GM12878 (cell line): ENCODE measurements around the gene PLEKHG4B. TPM values are rescaled to one million over a fixed set of nuclear protein-coding genes. Genes with fewer than 3 reads are reported as not detected.

Experiments
- ATAC-seq: fragments of 200-7000 bp; cut with Tn5 transposase; 3 replicates; pipeline ENCODE4 v1.9.1; 2020; ENCODE audit warnings: mild to moderate bottlenecking, moderate library complexity
- BruUV-seq: library from RNA; stranded (reverse); fragments of 400-500 nt; replicated peaks from 2 replicates; lab custom pipeline; 2021; lab: Mats Ljungman, UMichigan
- CTCF ChIA-PET: fragments of 300-600 bp; sonication (Branson Sonifier 250); formaldehyde crosslinking; extraction: SDS; loops from one replicate; lab custom pipeline; 2021; ENCODE audit warnings: inconsistent platforms; lab: Yijun Ruan, JAX
- POLR2A ChIA-PET: fragments of 350-600 bp; formaldehyde crosslinking; extraction: SDS; loops from one replicate; lab custom pipeline; 2021; ENCODE audit warnings: inconsistent platforms; lab: Charles Lee
- RAD21 ChIA-PET: fragments of 300-600 bp; sonication (Branson Sonifier 250); formaldehyde crosslinking; loops from one replicate; lab custom pipeline; 2023; ENCODE audit warnings: antibody characterized with exemption; ENCODE audit not compliant: unreplicated experiment; lab: Charles Lee
- SMC1A ChIA-PET: fragments of 300-600 bp; sonication (Branson Sonifier 250); formaldehyde crosslinking; loops from one replicate; lab custom pipeline; 2023; ENCODE audit not compliant: unreplicated experiment, uncharacterized antibody; lab: Charles Lee
- DNase-seq: peaks from one replicate; pipeline ENCODE4 v3.0.0-alpha.2; 2011; ENCODE audit warnings: low read depth, low spot score
- FAIRE-seq: peaks from 3 replicates; lab custom pipeline; 2011; peaks lifted over from hg19 to GRCh38; lab: Jason Lieb, UNC
- H2AFZ ChIP-seq: 2 replicates; pipeline ENCODE4 v1.6.0; 2011; ENCODE audit warnings: low read depth, low read length, control low read depth; ENCODE audit not compliant: control insufficient read depth
- H3K27ac ChIP-seq: 2 replicates; pipeline ENCODE4 v1.5.1; 2011; ENCODE audit warnings: control low read depth; ENCODE audit not compliant: control insufficient read depth, insufficient read depth
- H3K27me3 ChIP-seq, 2 experiments: replicated peaks in 1 of 2; 2 replicates each; pipeline versions ENCODE4 v1.6.0 to v1.6.1; 2011; ENCODE audit warnings: low read length in 1 of 2; ENCODE audit not compliant: control insufficient read depth in 2 of 2, insufficient read depth in 2 of 2
- H3K36me3 ChIP-seq, 2 experiments: 2 replicates each; pipeline ENCODE4 v1.5.1; 2011; ENCODE audit warnings: low read length in 1 of 2; ENCODE audit not compliant: control insufficient read depth in 2 of 2, insufficient read depth in 2 of 2
- H3K4me1 ChIP-seq: 2 replicates; pipeline ENCODE4 v1.6.1; 2011; ENCODE audit warnings: mild to moderate bottlenecking, low read length, moderate library complexity, mixed read lengths; ENCODE audit not compliant: control insufficient read depth, insufficient read depth
- H3K4me2 ChIP-seq: 2 replicates; pipeline ENCODE4 v1.6.0; 2011; ENCODE audit warnings: control low read depth; ENCODE audit not compliant: control insufficient read depth, insufficient read depth
- H3K4me3 ChIP-seq: fragments of 200-600 bp; sonication (generic); 2 replicates; pipeline ENCODE4 v1.5.1; 2016
- H3K79me2 ChIP-seq: 2 replicates; pipeline ENCODE4 v1.6.0; 2011; ENCODE audit warnings: low read length; ENCODE audit not compliant: control insufficient read depth, insufficient read depth
- H3K9ac ChIP-seq: 2 replicates; pipeline ENCODE4 v1.8.0; 2011; ENCODE audit warnings: low read length, control low read depth, mixed read lengths; ENCODE audit not compliant: control insufficient read depth, insufficient read depth
- H3K9me3 ChIP-seq: replicated peaks from 3 replicates; pipeline ENCODE4 v1.5.1; 2011; ENCODE audit warnings: mild to moderate bottlenecking, low read length; ENCODE audit not compliant: control insufficient read depth, insufficient read depth
- H4K20me1 ChIP-seq: 2 replicates; pipeline ENCODE4 v1.6.0; 2011; ENCODE audit not compliant: control insufficient read depth, insufficient read depth
- GABPA ChIP-seq: IDR thresholded peaks from 2 replicates; pipeline ENCODE4 v1.6.1; 2014; ENCODE audit warnings: antibody characterized with exemption, low read depth, mild to moderate bottlenecking, inconsistent platforms
- HDGF ChIP-seq: fragments of 450-650 bp; IDR thresholded peaks from 2 replicates; pipeline ENCODE4 v1.6.1; 2016; ENCODE audit warnings: antibody characterized with exemption
- KAT2A ChIP-seq: conservative IDR thresholded peaks from 2 replicates; pipeline ENCODE4 v1.6.1; 2011; ENCODE audit warnings: low read depth, low read length; ENCODE audit not compliant: control insufficient read depth
- POLR2A ChIP-seq: IDR thresholded peaks from 2 replicates; pipeline ENCODE4 v1.6.1; 2011; ENCODE audit warnings: low read depth, mild to moderate bottlenecking, low read length
- RAD21 ChIP-seq: IDR thresholded peaks from 2 replicates; pipeline ENCODE4 v1.6.1; 2011; ENCODE audit warnings: mild to moderate bottlenecking, low read depth, low read length, moderate library complexity; ENCODE audit not compliant: insufficient read depth
- RFX5 ChIP-seq: IDR thresholded peaks from 2 replicates; pipeline ENCODE4 v1.6.1; 2011; ENCODE audit warnings: low read depth, low read length, improper control_type of control experiment
- RUNX3 ChIP-seq: IDR thresholded peaks from 2 replicates; pipeline ENCODE4 v1.6.1; 2012; ENCODE audit warnings: low read length, inconsistent platforms
- SMARCA5 ChIP-seq: fragments of 450-650 bp; IDR thresholded peaks from 2 replicates; pipeline ENCODE4 v1.6.1; 2017; ENCODE audit warnings: mild to moderate bottlenecking
- SREBF1 ChIP-seq: IDR thresholded peaks from 2 replicates; pipeline ENCODE4 v1.6.1; 2012; ENCODE audit warnings: mild to moderate bottlenecking, low read length
- WGBS: methylation state at CpG from one replicate; pipeline ENCODE4 v1.1.6; 2016; ENCODE audit warnings: low lambda C conversion rate; ENCODE audit not compliant: insufficient replicate concordance, insufficient coverage; ENCODE audit errors: missing lambda C conversion rate; 5-methylcytosine and 5-hydroxymethylcytosine counted together
- in situ Hi-C: fragments of 300-500 bp; cut with MboI; formaldehyde crosslinking; loops from 9 replicates; pipeline ENCODE4 v1.14.3; 2018; ENCODE audit warnings: mixed read lengths
- intact Hi-C: fragments of 100-400 bp; cut with micrococcal nuclease; formaldehyde crosslinking; loops from one replicate; pipeline ENCODE4 v1.14.2; 2022; ENCODE audit not compliant: unreplicated experiment
- polyA plus RNA-seq, 11 experiments: library from polyadenylated mRNA; depleted of rRNA in 4 of 11; unstranded in 6 of 11; stranded (reverse) in 5 of 11; fragments of >200 nt; fragmentation: Nextera tagmentation in 4 of 11; fragmentation: Illumina TruSeq in 1 of 11; extraction: Ambion mirVana in 4 of 11; extraction: Trizol in 1 of 11; gene quantifications; 1 replicate in 1 of 11; 2 replicates in 10 of 11; pipeline versions ENCODE4 v1.2.1 to v1.2.3, GENCODE V29; 2011 to 2016; ENCODE audit warnings: inconsistent platforms in 2 of 11, missing spikeins in 2 of 11, low read depth in 1 of 11
- total RNA-seq, 4 experiments: library from RNA; depleted of rRNA in 3 of 4; stranded (reverse); fragments of >200 nt in 3 of 4; fragmentation: Illumina TruSeq in 1 of 4; extraction: Trizol in 1 of 4; gene quantifications; 2 replicates each; pipeline versions ENCODE4 v1.2.1 to v1.2.3, GENCODE V29; 2013 to 2021
- TF ChIP-seq, protein P1 (sequence below): IDR thresholded peaks from 2 replicates; pipeline ENCODE4 v1.6.1; 2012; ENCODE audit warnings: low read length, inconsistent platforms
- TF ChIP-seq, protein P2 (sequence below): fragments of 450-650 bp; conservative IDR thresholded peaks from 2 replicates; pipeline ENCODE4 v1.6.1; 2017; ENCODE audit warnings: mild to moderate bottlenecking, moderate library complexity

Gene PLEKHG4B
- total and polyA plus RNA-seq, 10 of the 15 experiments (the other 5 are each of a cell fraction or from before 2014, with no cell fraction given), result under 0.01 to 0.05 (median 0.01) TPM; not detected in 6

DNA sequence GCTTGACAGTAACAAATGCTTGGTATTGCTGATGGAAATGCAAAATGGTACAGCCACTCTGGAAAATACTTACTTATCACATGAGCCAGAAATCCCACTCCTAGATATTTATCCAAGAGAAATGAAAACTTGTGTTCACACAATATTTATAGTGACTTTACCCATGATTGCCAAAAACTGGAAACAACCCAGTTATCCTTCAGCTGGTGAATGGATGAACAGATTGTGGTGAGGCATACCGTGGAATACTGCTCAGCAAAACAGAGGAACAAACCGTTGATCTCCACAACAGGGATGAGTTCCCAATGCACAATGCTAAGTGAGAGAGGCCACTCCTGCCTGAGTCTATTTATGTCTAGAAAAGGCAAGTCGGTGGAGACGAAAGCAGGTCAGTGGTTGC, 58.8 kb downstream of the PLEKHG4B start:
- no peak overlapping the region for H3K9ac ChIP-seq
- no peak overlapping the region for H3K4me3 ChIP-seq
- no peak overlapping the region for H2AFZ ChIP-seq
- no TSS peak for BruUV-seq
- ChIA-PET CTCF (no interaction called here), SMC1A (no interaction called here), POLR2A (no interaction called here), RAD21 (no interaction called here)
- WGBS, result 9% methylated on average over 4 of the region's 4 CpGs
- in situ Hi-C loops (no loop called here), intact Hi-C loops (no loop called here)
- no peak for FAIRE-seq
- no peaks in the 10 kb centered on the region for H3K36me3 ChIP-seq
- DNase-seq, result no peak
- H3K4me2 ChIP-seq, result no peak overlapping the region
- no peaks in the 10 kb centered on the region for H3K79me2 ChIP-seq
- H3K27me3 ChIP-seq, result no peaks in the 10 kb centered on the region
- H3K4me1 ChIP-seq, result no peaks in the 10 kb centered on the region
- ATAC-seq, result no peak
- peaks cover 2% of the 10 kb centered on the region; the same call in 2 of the 3 replicates for H3K9me3 ChIP-seq
- no peaks in the 10 kb centered on the region for H4K20me1 ChIP-seq
- no peak for TF ChIP-seq SMARCA5
- TF ChIP-seq RFX5, result no peak
- TF ChIP-seq RAD21, result no peak
- TF ChIP-seq RUNX3, result no peak
- TF ChIP-seq, protein P1, sequence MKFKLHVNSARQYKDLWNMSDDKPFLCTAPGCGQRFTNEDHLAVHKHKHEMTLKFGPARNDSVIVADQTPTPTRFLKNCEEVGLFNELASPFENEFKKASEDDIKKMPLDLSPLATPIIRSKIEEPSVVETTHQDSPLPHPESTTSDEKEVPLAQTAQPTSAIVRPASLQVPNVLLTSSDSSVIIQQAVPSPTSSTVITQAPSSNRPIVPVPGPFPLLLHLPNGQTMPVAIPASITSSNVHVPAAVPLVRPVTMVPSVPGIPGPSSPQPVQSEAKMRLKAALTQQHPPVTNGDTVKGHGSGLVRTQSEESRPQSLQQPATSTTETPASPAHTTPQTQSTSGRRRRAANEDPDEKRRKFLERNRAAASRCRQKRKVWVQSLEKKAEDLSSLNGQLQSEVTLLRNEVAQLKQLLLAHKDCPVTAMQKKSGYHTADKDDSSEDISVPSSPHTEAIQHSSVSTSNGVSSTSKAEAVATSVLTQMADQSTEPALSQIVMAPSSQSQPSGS, result no peak
- no peak for TF ChIP-seq KAT2A
- TF ChIP-seq POLR2A, result no peak
- TF ChIP-seq, protein P2, sequence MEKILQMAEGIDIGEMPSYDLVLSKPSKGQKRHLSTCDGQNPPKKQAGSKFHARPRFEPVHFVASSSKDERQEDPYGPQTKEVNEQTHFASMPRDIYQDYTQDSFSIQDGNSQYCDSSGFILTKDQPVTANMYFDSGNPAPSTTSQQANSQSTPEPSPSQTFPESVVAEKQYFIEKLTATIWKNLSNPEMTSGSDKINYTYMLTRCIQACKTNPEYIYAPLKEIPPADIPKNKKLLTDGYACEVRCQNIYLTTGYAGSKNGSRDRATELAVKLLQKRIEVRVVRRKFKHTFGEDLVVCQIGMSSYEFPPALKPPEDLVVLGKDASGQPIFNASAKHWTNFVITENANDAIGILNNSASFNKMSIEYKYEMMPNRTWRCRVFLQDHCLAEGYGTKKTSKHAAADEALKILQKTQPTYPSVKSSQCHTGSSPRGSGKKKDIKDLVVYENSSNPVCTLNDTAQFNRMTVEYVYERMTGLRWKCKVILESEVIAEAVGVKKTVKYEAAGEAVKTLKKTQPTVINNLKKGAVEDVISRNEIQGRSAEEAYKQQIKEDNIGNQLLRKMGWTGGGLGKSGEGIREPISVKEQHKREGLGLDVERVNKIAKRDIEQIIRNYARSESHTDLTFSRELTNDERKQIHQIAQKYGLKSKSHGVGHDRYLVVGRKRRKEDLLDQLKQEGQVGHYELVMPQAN, result no peak
- TF ChIP-seq GABPA, result no peak
- TF ChIP-seq SREBF1, result no peak
- TF ChIP-seq HDGF, result no peak
- H3K27ac ChIP-seq, result no peak overlapping the region
